Kidney (tissue), 14 donors: ENCODE data around the gene SLIT1. TPM values are rescaled to one million over a fixed set of nuclear protein-coding genes. Genes with fewer than 3 reads are reported as not detected.

Source experiments
- DNase-seq, 5 donors: peaks; one replicate each; pipeline ENCODE4 v3.0.0-alpha.2; 2013 to 2020
- FAIRE-seq: peaks from 2 replicates; lab custom pipeline; 2012; peaks lifted over from hg19 to GRCh38; lab: Jason Lieb, UNC
- H3K27ac ChIP-seq, 2 donors: one replicate each; pipeline ENCODE4 v1.7.0; 2013; ENCODE audit warnings: low read depth in 2 of 2, low read length in 2 of 2, inconsistent platforms in 1 of 2
- H3K27me3 ChIP-seq: one replicate; pipeline ENCODE4 v1.7.1; 2013; ENCODE audit warnings: low read length, inconsistent platforms; ENCODE audit not compliant: control insufficient read depth, insufficient read depth
- H3K36me3 ChIP-seq, 3 donors: one replicate each; pipeline versions ENCODE4 v1.7.0 to v1.7.1; 2013; ENCODE audit warnings: low read length in 3 of 3, control low read depth in 1 of 3, inconsistent platforms in 1 of 3; ENCODE audit not compliant: insufficient read depth in 3 of 3, control insufficient read depth in 2 of 3
- H3K4me1 ChIP-seq, 3 donors: one replicate each; pipeline versions ENCODE4 v1.7.0 to v1.7.1; 2013; ENCODE audit warnings: low read length in 3 of 3, inconsistent platforms in 1 of 3, low read depth in 1 of 3; ENCODE audit not compliant: control insufficient read depth in 2 of 3, insufficient read depth in 2 of 3
- H3K4me3 ChIP-seq, 3 donors: one replicate each; pipeline versions ENCODE4 v1.7.0 to v1.8.1; 2013; ENCODE audit warnings: low read length in 3 of 3, control low read depth in 1 of 3, inconsistent platforms in 1 of 3
- H3K9ac ChIP-seq, 3 donors: one replicate each; pipeline versions ENCODE4 v1.7.0 to v1.7.1; 2013; ENCODE audit warnings: low read length in 3 of 3, control low read depth in 1 of 3, inconsistent platforms in 1 of 3
- H3K9me3 ChIP-seq, 3 donors: one replicate each; pipeline versions ENCODE4 v1.7.0 to v1.7.1; 2013; ENCODE audit warnings: low read length in 3 of 3, control low read depth in 1 of 3, inconsistent platforms in 1 of 3; ENCODE audit not compliant: control insufficient read depth in 2 of 3, insufficient read depth in 1 of 3
- intact Hi-C: fragments of 100-400 bp; cut with DNase I; formaldehyde crosslinking; loops from one replicate; pipeline ENCODE4 v1.11.1; 2022
- polyA plus RNA-seq: library from polyadenylated mRNA; stranded (reverse); fragments of 350-450 nt; fragmentation: Illumina TruSeq; extraction: RNeasy Lipid Tissue Mini Kit (QIAGEN cat#74804); gene quantifications from one replicate; pipeline ENCODE4 v1.2.3, GENCODE V29; 2014; ENCODE audit warnings: low read depth, low replicate concordance; ENCODE audit not compliant: insufficient read depth
- total RNA-seq: library from RNA; stranded (reverse); fragmentation: NEBNext Ultra II Directional; extraction: Animal tissue kit (Norgen Biotek cat#: 25700); gene quantifications from one replicate; pipeline ENCODE4 v1.2.1, GENCODE V29; 2021
- TF ChIP-seq, protein P1 (sequence below): IDR thresholded peaks from 3 replicates; pipeline ENCODE4 v1.5.1; 2012; ENCODE audit warnings: mild to moderate bottlenecking, moderate library complexity, borderline replicate concordance; ENCODE audit not compliant: insufficient read depth; ENCODE audit errors: extremely low read depth
- donor health status: control.
- donor health status: control.
- donor health status: control.
- donor health status: control.
- donor health status: control.
- donor health status: DM: yes; HTN: yes; CAD: no.
- donor health status: Normal renal cell carcinoma (clear cell type).

Gene SLIT1
- total and polyA plus RNA-seq, 2 donors from 2014 or later: 0.06 to 0.35 TPM

DNA sequence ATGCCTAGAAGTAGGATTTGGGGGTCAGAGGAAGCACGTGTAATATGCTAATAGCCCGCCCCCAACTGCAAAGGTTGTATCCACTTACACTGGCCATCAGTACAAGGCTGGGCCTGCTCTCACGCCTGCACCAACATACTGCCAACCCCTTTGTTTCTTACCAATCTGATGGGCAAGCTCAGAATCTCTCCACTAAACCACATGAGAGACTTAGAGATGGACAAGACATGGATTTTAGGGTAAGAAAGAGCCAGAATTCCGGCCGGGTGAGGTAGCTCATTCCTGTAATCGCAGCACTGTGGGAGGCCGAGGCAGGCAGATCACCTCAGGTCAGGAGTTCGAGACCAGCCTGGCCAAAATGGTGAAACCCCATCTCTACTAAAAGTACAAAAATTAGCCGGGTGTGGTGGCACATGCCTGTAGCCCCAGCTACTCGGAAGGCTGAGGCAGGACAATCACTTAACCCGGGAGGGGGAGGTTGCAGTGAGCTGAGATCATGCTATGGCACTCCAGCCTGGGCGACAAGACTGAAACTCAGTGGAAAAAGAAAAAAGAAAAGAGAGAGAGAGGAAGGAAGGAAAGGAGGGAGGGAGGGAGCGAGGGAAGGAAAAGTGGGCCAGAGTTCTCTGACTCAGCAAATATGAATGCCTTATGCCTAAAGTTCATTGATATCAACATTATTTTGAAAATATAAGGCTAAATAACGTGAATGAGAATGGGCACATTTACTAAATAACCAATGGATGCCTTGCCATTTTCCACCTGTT is 162.2 kb downstream of the SLIT1 start:
- Histone ChIP-seq H3K36me3 (no peaks in the 10 kb centered on the region), H3K9ac (no peak overlapping the region), H3K27me3 (no peaks in the 10 kb centered on the region), H3K4me3 (no peak overlapping the region), H3K9me3 (no peaks in the 10 kb centered on the region), H3K4me1 (peaks cover 0 to 7% (median 0%) of the 10 kb centered on the region in 3 donors), H3K27ac (peak overlapping the region; percentile 39 to 60)
- intact Hi-C loops: no loop called here
- no peak for FAIRE-seq
- TF ChIP-seq, protein P1, sequence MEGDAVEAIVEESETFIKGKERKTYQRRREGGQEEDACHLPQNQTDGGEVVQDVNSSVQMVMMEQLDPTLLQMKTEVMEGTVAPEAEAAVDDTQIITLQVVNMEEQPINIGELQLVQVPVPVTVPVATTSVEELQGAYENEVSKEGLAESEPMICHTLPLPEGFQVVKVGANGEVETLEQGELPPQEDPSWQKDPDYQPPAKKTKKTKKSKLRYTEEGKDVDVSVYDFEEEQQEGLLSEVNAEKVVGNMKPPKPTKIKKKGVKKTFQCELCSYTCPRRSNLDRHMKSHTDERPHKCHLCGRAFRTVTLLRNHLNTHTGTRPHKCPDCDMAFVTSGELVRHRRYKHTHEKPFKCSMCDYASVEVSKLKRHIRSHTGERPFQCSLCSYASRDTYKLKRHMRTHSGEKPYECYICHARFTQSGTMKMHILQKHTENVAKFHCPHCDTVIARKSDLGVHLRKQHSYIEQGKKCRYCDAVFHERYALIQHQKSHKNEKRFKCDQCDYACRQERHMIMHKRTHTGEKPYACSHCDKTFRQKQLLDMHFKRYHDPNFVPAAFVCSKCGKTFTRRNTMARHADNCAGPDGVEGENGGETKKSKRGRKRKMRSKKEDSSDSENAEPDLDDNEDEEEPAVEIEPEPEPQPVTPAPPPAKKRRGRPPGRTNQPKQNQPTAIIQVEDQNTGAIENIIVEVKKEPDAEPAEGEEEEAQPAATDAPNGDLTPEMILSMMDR: no peak
- peak in 1 of 5 donors; percentile 13 for DNase-seq

DNA sequence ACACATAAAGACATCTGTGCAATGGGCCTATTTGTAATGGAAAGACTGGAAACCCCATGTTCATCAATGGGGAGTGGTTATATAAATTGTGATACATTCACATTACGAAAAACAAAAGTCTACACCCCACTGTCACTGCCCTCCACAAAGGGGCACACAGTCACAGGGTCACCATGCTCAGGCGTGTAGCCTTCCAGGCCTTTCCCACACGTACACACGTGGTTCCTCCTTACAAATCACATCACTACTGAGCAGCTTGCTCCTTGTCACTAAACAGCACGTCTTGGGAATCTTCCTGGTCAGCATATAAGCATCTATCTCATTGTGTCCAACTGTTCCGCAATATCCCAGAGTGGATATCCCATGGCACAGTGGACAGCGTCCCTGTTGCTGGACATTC is 163.1 kb downstream of the SLIT1 start:
- FAIRE-seq: no peak
- intact Hi-C loops: no loop called here
- DNase-seq: no peak

DNA sequence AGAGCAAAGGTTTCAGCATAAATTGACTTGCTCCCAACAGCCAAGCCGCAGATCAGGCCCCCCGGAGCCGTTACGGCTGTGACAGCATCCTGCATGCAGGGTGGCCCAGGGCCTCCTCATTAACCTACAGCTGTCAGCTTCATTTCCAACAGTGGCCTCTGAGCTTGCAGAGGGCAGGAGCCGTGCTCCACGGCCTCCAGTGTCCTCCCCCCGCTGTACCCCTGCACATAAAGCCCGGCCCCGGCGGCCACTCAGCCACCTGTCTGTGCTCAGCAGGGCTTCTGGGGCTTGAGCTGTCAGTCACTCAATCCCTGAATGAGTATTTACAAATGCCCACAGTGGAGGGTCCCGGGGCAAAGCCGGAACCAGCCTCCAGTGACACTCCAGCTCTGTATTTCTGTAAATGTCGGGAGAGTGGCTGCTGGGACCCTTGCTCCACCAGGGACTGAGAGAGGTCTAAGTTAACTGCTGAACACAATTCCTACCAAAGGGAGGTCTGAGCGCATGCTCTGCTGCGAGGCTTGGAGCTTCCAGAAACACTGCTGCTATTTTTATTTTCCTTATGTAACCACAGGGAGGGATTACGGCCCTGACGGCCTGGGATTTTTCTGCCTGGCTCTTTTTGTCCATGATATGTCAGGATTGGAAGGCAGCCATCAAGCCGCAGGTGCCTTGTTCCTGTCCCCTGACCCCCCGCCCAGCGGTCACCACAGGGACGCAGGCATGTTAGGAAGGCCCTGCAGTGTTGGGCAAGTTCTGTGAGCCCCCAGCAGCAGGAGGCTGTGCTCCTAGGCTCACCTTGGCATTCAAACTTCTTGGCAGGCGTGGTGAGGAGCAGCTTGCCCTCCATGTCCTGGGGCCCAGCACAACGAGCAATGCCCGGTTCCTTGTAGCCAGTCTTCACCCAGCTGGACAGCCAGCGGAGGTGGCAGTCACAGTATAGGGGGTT is 165.0 kb downstream of the SLIT1 start:
- no peak for FAIRE-seq
- peaks cover 0 to 7% (median 0%) of the 10 kb centered on the region in 3 donors for H3K4me1 ChIP-seq
- H3K4me3 ChIP-seq: no peak overlapping the region
- no peaks in the 10 kb centered on the region for H3K36me3 ChIP-seq
- H3K27me3 ChIP-seq: no peaks in the 10 kb centered on the region
- H3K27ac ChIP-seq: peak overlapping the region; percentile 9 to 71
- intact Hi-C loops: no loop called here
- TF ChIP-seq, protein P1: no peak
- no peak overlapping the region for H3K9ac ChIP-seq
- DNase-seq: peak in 1 of 5 donors; percentile 46
- no peaks in the 10 kb centered on the region for H3K9me3 ChIP-seq

More for the DNA sequence above, 163.1 kb downstream of the SLIT1 start:
- Histone ChIP-seq H3K27ac (no peak overlapping the region), H3K36me3 (no peaks in the 10 kb centered on the region), H3K9ac (no peak overlapping the region), H3K9me3 (no peaks in the 10 kb centered on the region), H3K27me3 (no peaks in the 10 kb centered on the region), H3K4me1 (peaks cover 0 to 7% (median 0%) of the 10 kb centered on the region in 3 donors), H3K4me3 (no peak overlapping the region)
- TF ChIP-seq, protein P1: no peak
